Kidney (tissue), 14 donors: Measurements from ENCODE around the gene OXTR. TPM values are rescaled to one million over a fixed set of nuclear protein-coding genes. Genes with fewer than 3 reads are reported as not detected.

ENCODE experiments used
- DNase-seq, 5 donors: peaks; one replicate each; pipeline ENCODE4 v3.0.0-alpha.2; 2013 to 2020
- FAIRE-seq: peaks from 2 replicates; lab custom pipeline; 2012; peaks lifted over from hg19 to GRCh38; lab: Jason Lieb, UNC
- H3K27ac ChIP-seq, 2 donors: one replicate each; pipeline ENCODE4 v1.7.0; 2013; ENCODE audit warnings: low read depth in 2 of 2, low read length in 2 of 2, inconsistent platforms in 1 of 2
- H3K27me3 ChIP-seq: one replicate; pipeline ENCODE4 v1.7.1; 2013; ENCODE audit warnings: low read length, inconsistent platforms; ENCODE audit not compliant: control insufficient read depth, insufficient read depth
- H3K36me3 ChIP-seq, 3 donors: one replicate each; pipeline versions ENCODE4 v1.7.0 to v1.7.1; 2013; ENCODE audit warnings: low read length in 3 of 3, control low read depth in 1 of 3, inconsistent platforms in 1 of 3; ENCODE audit not compliant: insufficient read depth in 3 of 3, control insufficient read depth in 2 of 3
- H3K4me1 ChIP-seq, 3 donors: one replicate each; pipeline versions ENCODE4 v1.7.0 to v1.7.1; 2013; ENCODE audit warnings: low read length in 3 of 3, inconsistent platforms in 1 of 3, low read depth in 1 of 3; ENCODE audit not compliant: control insufficient read depth in 2 of 3, insufficient read depth in 2 of 3
- H3K4me3 ChIP-seq, 3 donors: one replicate each; pipeline versions ENCODE4 v1.7.0 to v1.8.1; 2013; ENCODE audit warnings: low read length in 3 of 3, control low read depth in 1 of 3, inconsistent platforms in 1 of 3
- H3K9ac ChIP-seq, 3 donors: one replicate each; pipeline versions ENCODE4 v1.7.0 to v1.7.1; 2013; ENCODE audit warnings: low read length in 3 of 3, control low read depth in 1 of 3, inconsistent platforms in 1 of 3
- H3K9me3 ChIP-seq, 3 donors: one replicate each; pipeline versions ENCODE4 v1.7.0 to v1.7.1; 2013; ENCODE audit warnings: low read length in 3 of 3, control low read depth in 1 of 3, inconsistent platforms in 1 of 3; ENCODE audit not compliant: control insufficient read depth in 2 of 3, insufficient read depth in 1 of 3
- CTCF ChIP-seq: IDR thresholded peaks from 3 replicates; pipeline ENCODE4 v1.5.1; 2012; ENCODE audit warnings: mild to moderate bottlenecking, moderate library complexity, borderline replicate concordance; ENCODE audit not compliant: insufficient read depth; ENCODE audit errors: extremely low read depth
- intact Hi-C: fragments of 100-400 bp; cut with DNase I; formaldehyde crosslinking; loops from one replicate; pipeline ENCODE4 v1.11.1; 2022
- polyA plus RNA-seq: library from polyadenylated mRNA; stranded (reverse); fragments of 350-450 nt; fragmentation: Illumina TruSeq; extraction: RNeasy Lipid Tissue Mini Kit (QIAGEN cat#74804); gene quantifications from one replicate; pipeline ENCODE4 v1.2.3, GENCODE V29; 2014; ENCODE audit warnings: low read depth, low replicate concordance; ENCODE audit not compliant: insufficient read depth
- total RNA-seq: library from RNA; stranded (reverse); fragmentation: NEBNext Ultra II Directional; extraction: Animal tissue kit (Norgen Biotek cat#: 25700); gene quantifications from one replicate; pipeline ENCODE4 v1.2.1, GENCODE V29; 2021
- donor health status: control.
- donor health status: control.
- donor health status: control.
- donor health status: control.
- donor health status: control.
- donor health status: DM: yes; HTN: yes; CAD: no.
- donor health status: Normal renal cell carcinoma (clear cell type).

The OXTR gene
- total and polyA plus RNA-seq, 2 donors from 2014 or later = 0.39 to 1.2 TPM

- H3K9ac ChIP-seq = no peak overlapping the region
- DNase-seq (no peak), FAIRE-seq (no peak)
- no peak for TF ChIP-seq CTCF
- H3K27me3 ChIP-seq = no peaks in the 10 kb centered on the region
- intact Hi-C loops = no loop called here
- H3K27ac ChIP-seq = no peak overlapping the region
- H3K4me1 ChIP-seq = no peaks in the 10 kb centered on the region
- H3K4me3 ChIP-seq = no peak overlapping the region
- peaks cover 0 to 3% (median 2%) of the 10 kb centered on the region in 3 donors for H3K9me3 ChIP-seq
- H3K36me3 ChIP-seq = no peaks in the 10 kb centered on the region
Measured at GRCh38 chr3:8813411-8813810, 44.0 kb upstream of the OXTR start.

- no peak overlapping the region for H3K4me3 ChIP-seq
- DNase-seq (no peak), FAIRE-seq (no peak)
- no peaks in the 10 kb centered on the region for H3K4me1 ChIP-seq
- intact Hi-C loops = no loop called here
- H3K27me3 ChIP-seq = no peaks in the 10 kb centered on the region
- no peak for TF ChIP-seq CTCF
- no peak overlapping the region for H3K9ac ChIP-seq
- no peaks in the 10 kb centered on the region for H3K9me3 ChIP-seq
- H3K27ac ChIP-seq = no peak overlapping the region
- H3K36me3 ChIP-seq = no peaks in the 10 kb centered on the region
Measured at GRCh38 chr3:8810561-8810960, 41.1 kb upstream of the OXTR start.

DNA sequence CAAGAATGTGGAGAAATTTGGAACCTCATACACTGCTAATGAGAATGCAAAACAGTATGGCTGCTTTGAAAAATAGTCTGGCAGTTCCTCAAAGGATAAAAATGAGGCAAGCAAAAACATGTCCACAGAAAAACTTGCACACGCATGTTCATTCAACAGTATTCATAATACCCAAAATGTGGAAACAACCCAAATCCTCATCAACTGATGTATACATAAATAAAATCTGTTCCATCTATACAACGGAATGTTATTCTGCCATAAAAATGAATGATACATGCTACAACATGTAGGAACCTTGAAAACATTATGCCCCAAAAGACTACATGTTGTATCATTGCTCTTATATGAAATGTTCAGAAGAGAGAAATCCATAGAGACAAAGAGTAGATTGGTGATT, 36.4 kb upstream of the OXTR start:
- no peaks in the 10 kb centered on the region for H3K4me1 ChIP-seq
- intact Hi-C loops = no loop called here
- H3K9ac ChIP-seq = no peak overlapping the region
- no peak overlapping the region for H3K4me3 ChIP-seq
- no peak overlapping the region for H3K27ac ChIP-seq
- H3K9me3 ChIP-seq = no peaks in the 10 kb centered on the region
- DNase-seq = no peak
- TF ChIP-seq CTCF = no peak
- H3K36me3 ChIP-seq = no peaks in the 10 kb centered on the region
- H3K27me3 ChIP-seq = no peaks in the 10 kb centered on the region
- FAIRE-seq = no peak

DNA sequence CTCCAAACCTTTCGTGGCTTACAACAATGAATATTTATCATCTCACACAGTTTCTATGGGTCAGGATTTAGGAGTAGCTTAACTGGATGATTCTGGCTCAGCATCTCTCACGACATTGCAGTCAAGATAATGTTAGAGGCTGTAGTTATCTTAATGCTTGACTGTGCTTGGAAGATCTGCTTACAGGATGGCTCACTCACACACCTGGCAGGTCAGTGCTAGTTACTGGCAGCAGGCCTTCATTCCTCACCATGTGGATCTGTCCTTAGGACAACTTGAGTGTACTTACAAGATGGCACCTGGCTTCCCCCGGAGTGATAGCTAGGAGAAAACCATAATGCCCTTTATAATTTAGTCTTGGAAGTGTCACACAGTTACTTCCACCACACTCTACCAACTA, 32.8 kb upstream of the OXTR start:
- Histone ChIP-seq H3K27ac (no peak overlapping the region), H3K4me3 (no peak overlapping the region), H3K27me3 (no peaks in the 10 kb centered on the region), H3K9ac (no peak overlapping the region), H3K4me1 (no peaks in the 10 kb centered on the region), H3K9me3 (peaks cover 0 to 4% (median 0%) of the 10 kb centered on the region in 3 donors), H3K36me3 (no peaks in the 10 kb centered on the region)
- intact Hi-C loops = no loop called here
- no peak for TF ChIP-seq CTCF
- no peak for FAIRE-seq
- no peak for DNase-seq
